ENCODE measurements around the gene MYOZ3.

MYOZ3 gene

GRCh38 chr5:150651382-150651781 lies 9.7 kb upstream of the MYOZ3 start:
- H4K8ac ChIP-seq (ENCODE audit: low read length), result no peak overlapping the region
- no peak overlapping the region for H2BK120ac ChIP-seq (ENCODE audit: low read depth, low read length)
- peaks cover 6% of the 10 kb centered on the region for H3K79me1 ChIP-seq (replicated peaks; ENCODE audit: low read length, poor library complexity, severe bottlenecking)
- H4K91ac ChIP-seq (ENCODE audit: low read length), result no peak overlapping the region
- H3K4ac ChIP-seq (ENCODE audit: low read depth in 1 of 2, low read length in 2 of 2), result no peak overlapping the region
- H3K27ac ChIP-seq (ENCODE audit: low read length, poor library complexity, severe bottlenecking), result no peak overlapping the region
- no peaks in the 10 kb centered on the region for H3K9me3 ChIP-seq (ENCODE audit: control insufficient read depth, low read length)
- no peak overlapping the region for H2AFZ ChIP-seq (ENCODE audit: low read depth, low read length)
- no peak overlapping the region for H3K9ac ChIP-seq (ENCODE audit: low read length)
- peak overlapping the region in 1 of 2 experiments; percentile 32 for H3K23ac ChIP-seq (ENCODE audit: low read length in 2 of 2)
- no peak overlapping the region for H2AK5ac ChIP-seq (ENCODE audit: low read length, severe bottlenecking)
- WGBS, result 88% methylated on average over 1 of the region's 1 CpG
- no peak overlapping the region for H2BK15ac ChIP-seq (ENCODE audit: low read depth, poor library complexity, severe bottlenecking)
- peaks cover 10 to 52% of the 10 kb centered on the region in 2 experiments for H3K36me3 ChIP-seq (ENCODE audit: control insufficient read depth in 1 of 2, insufficient read depth in 2 of 2, low read depth in 1 of 2, low read length in 2 of 2)
- no peak for DNase-seq
- peaks cover 20% of the 10 kb centered on the region for H3K4me1 ChIP-seq (ENCODE audit: control insufficient read depth, insufficient read depth, low read depth, low read length)
- no peak overlapping the region for H3K14ac ChIP-seq (ENCODE audit: low read length in 2 of 2)
- H3K18ac ChIP-seq (ENCODE audit: low read depth in 1 of 2, low read length in 2 of 2), result no peak overlapping the region
- H2BK5ac ChIP-seq (ENCODE audit: low read depth, low read length, poor library complexity, severe bottlenecking), result no peak overlapping the region
- no peak overlapping the region for H3K4me3 ChIP-seq (ENCODE audit: insufficient read depth in 1 of 2, low read depth in 1 of 2, low read length in 2 of 2)
- no peaks in the 10 kb centered on the region for H3K27me3 ChIP-seq (ENCODE audit: control insufficient read depth in 1 of 2, insufficient read depth in 1 of 2, low read length in 2 of 2)
- H2BK12ac ChIP-seq (ENCODE audit: low read length in 2 of 2), result peak overlapping the region in 1 of 2 experiments; percentile 34
- no peak overlapping the region for H3K4me2 ChIP-seq (ENCODE audit: low read length, poor library complexity, severe bottlenecking)

DNA sequence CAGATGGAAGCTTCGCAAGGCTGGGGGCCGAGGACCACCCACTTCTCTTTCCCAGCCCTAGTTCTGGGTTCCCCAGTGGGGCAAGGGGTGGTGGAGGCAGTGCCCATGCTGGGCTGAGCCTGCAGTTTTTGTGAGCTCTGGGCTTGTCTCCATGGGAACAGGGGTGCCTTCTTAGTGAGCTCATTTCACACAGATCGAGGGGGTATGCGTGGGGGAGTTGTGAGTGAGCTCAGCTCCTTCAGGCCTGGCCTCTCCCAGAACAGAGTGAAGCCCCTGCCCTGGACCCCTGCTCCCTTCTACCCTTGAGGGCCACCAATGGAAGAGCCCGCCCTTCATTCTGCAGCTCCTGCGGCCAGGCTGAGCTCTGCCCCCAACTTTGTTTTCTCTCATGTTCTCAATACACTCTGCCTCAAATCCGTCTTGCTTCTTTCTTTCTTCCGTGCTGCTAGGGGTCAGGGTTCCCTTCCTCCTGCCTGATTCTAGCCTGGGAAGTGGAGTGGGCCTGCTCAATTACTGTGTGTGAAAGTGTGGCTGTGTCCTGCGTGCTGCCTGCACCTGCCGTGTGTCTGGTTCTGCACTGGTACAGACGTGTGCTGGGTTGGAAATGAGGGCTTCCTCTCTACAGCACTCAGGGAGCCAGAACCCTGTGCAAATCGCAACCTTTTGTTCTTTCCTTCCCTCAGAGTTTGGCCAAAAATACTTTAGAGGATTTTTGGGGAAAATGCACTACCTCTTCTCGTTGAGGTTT lies 9.0 kb upstream of the MYOZ3 start:
- peak overlapping the region in 1 of 2 experiments; percentile 32 for H2BK12ac ChIP-seq (ENCODE audit: low read length in 2 of 2)
- H3K27me3 ChIP-seq (ENCODE audit: control insufficient read depth in 1 of 2, insufficient read depth in 1 of 2, low read length in 2 of 2), result no peaks in the 10 kb centered on the region
- WGBS, result 82% methylated on average over 8 of the region's 13 CpGs
- H3K18ac ChIP-seq (ENCODE audit: low read depth in 1 of 2, low read length in 2 of 2), result peak overlapping the region in 1 of 2 experiments; percentile 49
- no peak overlapping the region for H2AK5ac ChIP-seq (ENCODE audit: low read length, severe bottlenecking)
- no peak overlapping the region for H3K9ac ChIP-seq (ENCODE audit: low read length)
- no peak overlapping the region for H3K4ac ChIP-seq (ENCODE audit: low read depth in 1 of 2, low read length in 2 of 2)
- no peak overlapping the region for H2BK5ac ChIP-seq (ENCODE audit: low read depth, low read length, poor library complexity, severe bottlenecking)
- no peaks in the 10 kb centered on the region for H3K9me3 ChIP-seq (ENCODE audit: control insufficient read depth, low read length)
- peaks cover 25% of the 10 kb centered on the region for H3K4me1 ChIP-seq (ENCODE audit: control insufficient read depth, insufficient read depth, low read depth, low read length)
- no peak overlapping the region for H3K4me3 ChIP-seq (ENCODE audit: insufficient read depth in 1 of 2, low read depth in 1 of 2, low read length in 2 of 2)
- peaks cover 10 to 52% of the 10 kb centered on the region in 2 experiments for H3K36me3 ChIP-seq (ENCODE audit: control insufficient read depth in 1 of 2, insufficient read depth in 2 of 2, low read depth in 1 of 2, low read length in 2 of 2)
- H4K91ac ChIP-seq (ENCODE audit: low read length), result no peak overlapping the region
- peaks cover 6% of the 10 kb centered on the region for H3K79me1 ChIP-seq (replicated peaks; ENCODE audit: low read length, poor library complexity, severe bottlenecking)
- H2AFZ ChIP-seq (ENCODE audit: low read depth, low read length), result no peak overlapping the region
- H3K14ac ChIP-seq (ENCODE audit: low read length in 2 of 2), result no peak overlapping the region
- H2BK120ac ChIP-seq (ENCODE audit: low read depth, low read length), result no peak overlapping the region
- H3K23ac ChIP-seq (ENCODE audit: low read length in 2 of 2), result no peak overlapping the region
- H3K27ac ChIP-seq (ENCODE audit: low read length, poor library complexity, severe bottlenecking), result no peak overlapping the region
- DNase-seq, result no peak
- H4K8ac ChIP-seq (ENCODE audit: low read length), result no peak overlapping the region
- H3K4me2 ChIP-seq (ENCODE audit: low read length, poor library complexity, severe bottlenecking), result no peak overlapping the region
- no peak overlapping the region for H2BK15ac ChIP-seq (ENCODE audit: low read depth, poor library complexity, severe bottlenecking)

- DNase-seq, result no peak
- Histone ChIP-seq H4K91ac (ENCODE audit: low read length) (no peak overlapping the region), H3K23ac (ENCODE audit: low read length in 2 of 2) (peak overlapping the region in 1 of 2 experiments; percentile 9), H2BK15ac (ENCODE audit: low read depth, poor library complexity, severe bottlenecking) (no peak overlapping the region), H2BK120ac (ENCODE audit: low read depth, low read length) (no peak overlapping the region), H3K9ac (ENCODE audit: low read length) (no peak overlapping the region), H3K79me1 (replicated peaks; ENCODE audit: low read length, poor library complexity, severe bottlenecking) (peaks cover 3% of the 10 kb centered on the region), H3K27ac (ENCODE audit: low read length, poor library complexity, severe bottlenecking) (no peak overlapping the region), H2AFZ (ENCODE audit: low read depth, low read length) (no peak overlapping the region), H3K27me3 (ENCODE audit: control insufficient read depth in 1 of 2, insufficient read depth in 1 of 2, low read length in 2 of 2) (no peaks in the 10 kb centered on the region), H2AK5ac (ENCODE audit: low read length, severe bottlenecking) (peak overlapping the region; percentile 5), H3K4me1 (ENCODE audit: control insufficient read depth, insufficient read depth, low read depth, low read length) (peaks cover 26% of the 10 kb centered on the region), H3K9me3 (ENCODE audit: control insufficient read depth, low read length) (no peaks in the 10 kb centered on the region), H3K4ac (ENCODE audit: low read depth in 1 of 2, low read length in 2 of 2) (no peak overlapping the region), H3K4me2 (ENCODE audit: low read length, poor library complexity, severe bottlenecking) (no peak overlapping the region), H3K18ac (ENCODE audit: low read depth in 1 of 2, low read length in 2 of 2) (no peak overlapping the region), H3K36me3 (ENCODE audit: control insufficient read depth in 1 of 2, insufficient read depth in 2 of 2, low read depth in 1 of 2, low read length in 2 of 2) (peaks cover 10 to 46% of the 10 kb centered on the region in 2 experiments), H3K14ac (ENCODE audit: low read length in 2 of 2) (no peak overlapping the region), H2BK5ac (ENCODE audit: low read depth, low read length, poor library complexity, severe bottlenecking) (no peak overlapping the region), H3K4me3 (ENCODE audit: insufficient read depth in 1 of 2, low read depth in 1 of 2, low read length in 2 of 2) (no peak overlapping the region), H4K8ac (ENCODE audit: low read length) (no peak overlapping the region), H2BK12ac (ENCODE audit: low read length in 2 of 2) (peak overlapping the region in 1 of 2 experiments; percentile 10)
- WGBS, result 85% methylated on average over 5 of the region's 5 CpGs
Observed at GRCh38 chr5:150653145-150653761, 7.8 kb upstream of the MYOZ3 start.

DNA sequence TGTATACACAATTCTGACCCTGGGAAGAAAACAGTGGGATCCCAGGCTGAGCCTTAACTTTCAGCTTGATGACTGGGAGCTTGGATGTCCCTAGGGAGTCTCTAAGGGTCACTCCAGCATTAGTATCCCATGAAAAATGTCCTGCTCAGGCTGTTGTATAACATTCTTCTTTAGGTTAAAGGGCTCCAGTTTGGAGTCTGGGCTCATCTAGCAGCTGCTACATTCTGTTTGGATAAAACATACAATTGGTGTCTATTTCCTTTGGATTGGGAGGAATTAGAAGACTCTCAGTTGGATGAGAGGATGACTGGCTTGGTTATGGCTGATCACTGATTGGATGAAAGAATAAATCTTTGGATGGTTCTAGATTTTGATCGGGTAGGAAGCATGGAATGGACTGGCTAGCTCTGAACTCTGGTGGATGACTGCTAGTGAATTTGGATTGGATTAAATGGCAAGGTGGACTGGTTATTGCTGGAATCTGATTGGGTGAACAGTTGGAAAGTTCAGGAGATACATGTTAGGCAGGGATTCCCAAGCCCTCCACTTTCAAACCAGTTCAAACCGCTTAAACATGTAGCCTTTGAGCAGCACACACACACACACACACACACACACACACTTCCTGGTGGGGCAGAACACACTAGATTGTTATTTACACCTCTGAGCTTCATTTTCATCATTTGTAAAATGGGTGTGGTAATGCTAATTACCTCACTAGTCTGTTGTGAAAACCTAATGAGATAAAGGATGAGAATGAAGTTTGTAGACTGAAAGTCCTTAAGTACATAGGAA lies 7.1 kb upstream of the MYOZ3 start:
- peaks cover 2% of the 10 kb centered on the region for H3K79me1 ChIP-seq (replicated peaks; ENCODE audit: low read length, poor library complexity, severe bottlenecking)
- no peak overlapping the region for H3K4me2 ChIP-seq (ENCODE audit: low read length, poor library complexity, severe bottlenecking)
- peaks cover 4 to 39% of the 10 kb centered on the region in 2 experiments for H3K36me3 ChIP-seq (ENCODE audit: control insufficient read depth in 1 of 2, insufficient read depth in 2 of 2, low read depth in 1 of 2, low read length in 2 of 2)
- no peak overlapping the region for H2AK5ac ChIP-seq (ENCODE audit: low read length, severe bottlenecking)
- no peak overlapping the region for H4K91ac ChIP-seq (ENCODE audit: low read length)
- DNase-seq, result peak; percentile 57
- no peak overlapping the region for H2AFZ ChIP-seq (ENCODE audit: low read depth, low read length)
- H3K4ac ChIP-seq (ENCODE audit: low read depth in 1 of 2, low read length in 2 of 2), result no peak overlapping the region
- no peak overlapping the region for H4K8ac ChIP-seq (ENCODE audit: low read length)
- no peak overlapping the region for H3K9ac ChIP-seq (ENCODE audit: low read length)
- H3K18ac ChIP-seq (ENCODE audit: low read depth in 1 of 2, low read length in 2 of 2), result no peak overlapping the region
- H3K9me3 ChIP-seq (ENCODE audit: control insufficient read depth, low read length), result no peaks in the 10 kb centered on the region
- no peak overlapping the region for H2BK120ac ChIP-seq (ENCODE audit: low read depth, low read length)
- H3K27me3 ChIP-seq (ENCODE audit: control insufficient read depth in 1 of 2, insufficient read depth in 1 of 2, low read length in 2 of 2), result no peaks in the 10 kb centered on the region
- H3K4me3 ChIP-seq (ENCODE audit: insufficient read depth in 1 of 2, low read depth in 1 of 2, low read length in 2 of 2), result no peak overlapping the region
- no peak overlapping the region for H3K27ac ChIP-seq (ENCODE audit: low read length, poor library complexity, severe bottlenecking)
- 96% methylated on average over 2 of the region's 2 CpGs for WGBS
- peaks cover 26% of the 10 kb centered on the region for H3K4me1 ChIP-seq (ENCODE audit: control insufficient read depth, insufficient read depth, low read depth, low read length)
- H2BK5ac ChIP-seq (ENCODE audit: low read depth, low read length, poor library complexity, severe bottlenecking), result no peak overlapping the region
- H2BK12ac ChIP-seq (ENCODE audit: low read length in 2 of 2), result peak overlapping the region in 1 of 2 experiments; percentile 10
- no peak overlapping the region for H3K23ac ChIP-seq (ENCODE audit: low read length in 2 of 2)
- H2BK15ac ChIP-seq (ENCODE audit: low read depth, poor library complexity, severe bottlenecking), result no peak overlapping the region
- H3K14ac ChIP-seq (ENCODE audit: low read length in 2 of 2), result no peak overlapping the region
